ENCODE data around the gene GSPT2.

GRCh38 chrX:51694254-51694653, 49.0 kb upstream of the GSPT2 start:
- TF ChIP-seq, protein P1, sequence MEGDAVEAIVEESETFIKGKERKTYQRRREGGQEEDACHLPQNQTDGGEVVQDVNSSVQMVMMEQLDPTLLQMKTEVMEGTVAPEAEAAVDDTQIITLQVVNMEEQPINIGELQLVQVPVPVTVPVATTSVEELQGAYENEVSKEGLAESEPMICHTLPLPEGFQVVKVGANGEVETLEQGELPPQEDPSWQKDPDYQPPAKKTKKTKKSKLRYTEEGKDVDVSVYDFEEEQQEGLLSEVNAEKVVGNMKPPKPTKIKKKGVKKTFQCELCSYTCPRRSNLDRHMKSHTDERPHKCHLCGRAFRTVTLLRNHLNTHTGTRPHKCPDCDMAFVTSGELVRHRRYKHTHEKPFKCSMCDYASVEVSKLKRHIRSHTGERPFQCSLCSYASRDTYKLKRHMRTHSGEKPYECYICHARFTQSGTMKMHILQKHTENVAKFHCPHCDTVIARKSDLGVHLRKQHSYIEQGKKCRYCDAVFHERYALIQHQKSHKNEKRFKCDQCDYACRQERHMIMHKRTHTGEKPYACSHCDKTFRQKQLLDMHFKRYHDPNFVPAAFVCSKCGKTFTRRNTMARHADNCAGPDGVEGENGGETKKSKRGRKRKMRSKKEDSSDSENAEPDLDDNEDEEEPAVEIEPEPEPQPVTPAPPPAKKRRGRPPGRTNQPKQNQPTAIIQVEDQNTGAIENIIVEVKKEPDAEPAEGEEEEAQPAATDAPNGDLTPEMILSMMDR (IDR thresholded peaks at IDR 0.05; ENCODE audit: insufficient read depth, low read depth, low read length), result no peak
- TF ChIP-seq EZH2 (IDR thresholded peaks at IDR 0.05; ENCODE audit: insufficient read depth, low read length), result no peak

All from astrocyte (in vitro differentiated cells and primary cell).